H1 (cell line): ENCODE data around the gene SVOPL. TPM values are rescaled to one million over a fixed set of nuclear protein-coding genes. Genes with fewer than 3 reads are reported as not detected.

ENCODE experiments used
- CTCF ChIA-PET: fragments of 300-600 bp; sonication (Branson Sonifier 250); formaldehyde crosslinking; loops from one replicate; lab custom pipeline; 2021; ENCODE audit not compliant: partially characterized antibody; lab: Charles Lee
- POLR2A ChIA-PET: fragments of 300-600 bp; sonication (Branson Sonifier 250); formaldehyde crosslinking; loops from one replicate; lab custom pipeline; 2021; ENCODE audit warnings: inconsistent platforms; ENCODE audit not compliant: partially characterized antibody; lab: Charles Lee
- DNase-seq, 2 experiments: peaks; one replicate each; pipeline versions ENCODE4 v3.0.0 to v3.0.0-alpha.2; 2010 to 2022; ENCODE audit warnings: low spot score in 2 of 2, low read depth in 1 of 2, mixed read lengths in 1 of 2
- FAIRE-seq: peaks from 2 replicates; lab custom pipeline; 2011; peaks lifted over from hg19 to GRCh38; lab: Jason Lieb, UNC
- H2AFZ ChIP-seq: 2 replicates; pipeline ENCODE4 v1.8.1; 2012; ENCODE audit warnings: low read length, inconsistent platforms
- H2AK5ac ChIP-seq: 2 replicates; pipeline ENCODE4 v1.6.1; 2013; ENCODE audit warnings: low read depth, low read length
- H2BK120ac ChIP-seq: replicated peaks from 2 replicates; pipeline ENCODE3; 2013; ENCODE audit warnings: low read depth, low read length, inconsistent platforms
- H2BK12ac ChIP-seq: 2 replicates; pipeline ENCODE4 v1.6.1; 2013; ENCODE audit warnings: low read depth, low read length
- H2BK15ac ChIP-seq: 2 replicates; pipeline ENCODE4 v1.6.1; 2013; ENCODE audit warnings: low read length
- H2BK20ac ChIP-seq: 2 replicates; pipeline ENCODE4 v1.6.1; 2013; ENCODE audit warnings: low read length
- H2BK5ac ChIP-seq: 2 replicates; pipeline ENCODE4 v1.6.1; 2013; ENCODE audit warnings: low read depth, low read length
- H3K14ac ChIP-seq: 2 replicates; pipeline ENCODE4 v1.6.1; 2013; ENCODE audit warnings: inconsistent platforms; ENCODE audit not compliant: insufficient read length
- H3K18ac ChIP-seq: 2 replicates; pipeline ENCODE4 v1.6.1; 2013; ENCODE audit warnings: low read length; ENCODE audit errors: extremely low read depth
- H3K23ac ChIP-seq: 2 replicates; pipeline ENCODE4 v1.6.1; 2013; ENCODE audit warnings: inconsistent platforms; ENCODE audit not compliant: insufficient read length
- H3K23me2 ChIP-seq: 2 replicates; pipeline ENCODE4 v1.6.1; 2013; ENCODE audit warnings: low read depth, low read length
- H3K27ac ChIP-seq: 2 replicates; pipeline ENCODE4 v1.6.1; 2011; ENCODE audit warnings: low read depth, low read length, inconsistent platforms
- H3K27me3 ChIP-seq, 4 experiments: replicated peaks in 1 of 4; 1 replicate in 1 of 4; 2 replicates in 3 of 4; pipeline versions ENCODE4 v1.6.1 to v1.8.1; 2011 to 2013; ENCODE audit warnings: low read length in 3 of 4, mild to moderate bottlenecking in 3 of 4, inconsistent platforms in 2 of 4, mixed read lengths in 2 of 4, moderate library complexity in 1 of 4; ENCODE audit not compliant: control insufficient read depth in 3 of 4, insufficient read depth in 3 of 4; ENCODE audit errors: extremely low read depth in 1 of 4
- H3K36me3 ChIP-seq, 4 experiments: 2 replicates each; pipeline versions ENCODE4 v1.6.1 to v1.8.1; 2011 to 2013; ENCODE audit warnings: mild to moderate bottlenecking in 4 of 4, low read length in 3 of 4, moderate library complexity in 2 of 4, control low read depth in 1 of 4, inconsistent platforms in 1 of 4; ENCODE audit not compliant: insufficient read depth in 4 of 4, control insufficient read depth in 2 of 4
- H3K4ac ChIP-seq: replicated peaks from 2 replicates; pipeline ENCODE3; 2013; ENCODE audit warnings: low read length, low read depth, mixed read lengths, inconsistent platforms; ENCODE audit not compliant: insufficient read length
- H3K4me1 ChIP-seq, 4 experiments: replicated peaks in 1 of 4; 1 replicate in 1 of 4; 2 replicates in 3 of 4; pipeline versions ENCODE4 v1.6.1 to v1.8.1; 2011 to 2013; ENCODE audit warnings: low read length in 3 of 4, inconsistent platforms in 2 of 4, mixed read lengths in 1 of 4; ENCODE audit not compliant: insufficient read depth in 4 of 4, control insufficient read depth in 3 of 4
- H3K4me2 ChIP-seq, 2 experiments: 2 replicates each; pipeline versions ENCODE4 v1.6.1 to v1.8.1; 2011 to 2013; ENCODE audit warnings: low read depth in 2 of 2, low read length in 2 of 2, control low read depth in 1 of 2, inconsistent platforms in 1 of 2, mild to moderate bottlenecking in 1 of 2; ENCODE audit not compliant: insufficient read depth in 1 of 2
- H3K4me3 ChIP-seq, 4 experiments: fragments of 200-600, 300-600 bp in 1 of 4; sonication (generic), shearing (Covaris generic), sonication (Bioruptor Twin) in 1 of 4; 2 replicates each; pipeline versions ENCODE4 v1.5.1 to v1.8.1; 2011 to 2016; ENCODE audit warnings: low read length in 4 of 4, low read depth in 3 of 4, control low read depth in 2 of 4, inconsistent platforms in 2 of 4, mild to moderate bottlenecking in 2 of 4, mixed read lengths in 1 of 4, moderate library complexity in 1 of 4; ENCODE audit not compliant: insufficient read depth in 2 of 4; ENCODE audit errors: extremely low read depth in 1 of 4
- H3K56ac ChIP-seq: replicated peaks from 2 replicates; pipeline ENCODE3; 2013; ENCODE audit warnings: low read depth, mild to moderate bottlenecking, mixed read lengths, low read length, inconsistent platforms; ENCODE audit not compliant: insufficient read length
- H3K79me1 ChIP-seq: 2 replicates; pipeline ENCODE4 v1.6.1; 2013; ENCODE audit warnings: low read depth, low read length, control low read depth
- H3K79me2 ChIP-seq, 2 experiments: 2 replicates each; pipeline versions ENCODE4 v1.6.1 to v1.8.1; 2012 to 2013; ENCODE audit warnings: low read length in 2 of 2, mild to moderate bottlenecking in 2 of 2, inconsistent platforms in 1 of 2; ENCODE audit not compliant: insufficient read depth in 2 of 2, control insufficient read depth in 1 of 2
- H3K9ac ChIP-seq, 4 experiments: replicated peaks in 1 of 4; 1 replicate in 1 of 4; 2 replicates in 3 of 4; pipeline versions ENCODE4 v1.6.1 to v1.8.1; 2011 to 2013; ENCODE audit warnings: low read depth in 3 of 4, low read length in 3 of 4, control low read depth in 2 of 4, mild to moderate bottlenecking in 2 of 4, moderate library complexity in 2 of 4, inconsistent platforms in 1 of 4; ENCODE audit errors: extremely low read depth in 1 of 4
- H3K9me3 ChIP-seq, 2 experiments: 2 replicates each; pipeline versions ENCODE4 v1.6.1 to v1.8.1; 2012 to 2013; ENCODE audit warnings: mild to moderate bottlenecking in 2 of 2, moderate library complexity in 2 of 2, control low read depth in 1 of 2, inconsistent platforms in 1 of 2, low read depth in 1 of 2, low read length in 1 of 2, mixed read lengths in 1 of 2; ENCODE audit not compliant: insufficient read depth in 2 of 2
- H4K20me1 ChIP-seq, 2 experiments: replicated peaks in 1 of 2; 2 replicates each; pipeline versions ENCODE3 to v1.8.1; 2011 to 2013; ENCODE audit warnings: inconsistent platforms in 2 of 2, low read length in 2 of 2, mild to moderate bottlenecking in 1 of 2; ENCODE audit not compliant: insufficient read depth in 2 of 2, control insufficient read depth in 1 of 2
- H4K5ac ChIP-seq: 2 replicates; pipeline ENCODE4 v1.6.1; 2013; ENCODE audit warnings: low read length, low read depth, mixed read lengths, inconsistent platforms; ENCODE audit not compliant: insufficient read length
- H4K8ac ChIP-seq: 2 replicates; pipeline ENCODE4 v1.8.0; 2013; ENCODE audit warnings: mild to moderate bottlenecking, moderate library complexity, low read length, inconsistent platforms; ENCODE audit not compliant: insufficient read depth; ENCODE audit errors: extremely low read depth
- H4K91ac ChIP-seq: replicated peaks from 2 replicates; pipeline ENCODE3; 2013; ENCODE audit warnings: low read length, mixed read lengths, inconsistent platforms; ENCODE audit not compliant: insufficient read length
- CBX8 ChIP-seq: fragments of 300-800, 300-1000 bp; sonication (generic); IDR thresholded peaks from 2 replicates; pipeline ENCODE4 v1.7.1; 2016; ENCODE audit warnings: low read depth, low read length, borderline replicate concordance
- GABPA ChIP-seq: IDR thresholded peaks from 2 replicates; pipeline ENCODE4 v1.6.1; 2011; ENCODE audit warnings: mild to moderate bottlenecking, low read length, moderate library complexity, borderline replicate concordance; ENCODE audit not compliant: insufficient read depth
- NANOG ChIP-seq: IDR thresholded peaks from 2 replicates; pipeline ENCODE4 v1.6.1; 2011; ENCODE audit warnings: low read length, low read depth, mild to moderate bottlenecking, inconsistent platforms; ENCODE audit not compliant: insufficient read depth, poor library complexity, severe bottlenecking
- NRF1 ChIP-seq: IDR thresholded peaks from 2 replicates; pipeline ENCODE4 v1.6.1; 2011; ENCODE audit warnings: mild to moderate bottlenecking, low read depth, low read length, improper control_type of control experiment
- PHF8 ChIP-seq: fragments of 200-600 bp; sonication (generic); conservative IDR thresholded peaks from 2 replicates; pipeline ENCODE4 v1.7.1; 2012; ENCODE audit warnings: low read depth, mild to moderate bottlenecking, inconsistent platforms, low read length, moderate library complexity
- POLR2A ChIP-seq, 2 experiments: IDR thresholded peaks; 1 replicate in 1 of 2; 2 replicates in 1 of 2; pipeline ENCODE4 v1.6.1; 2011; ENCODE audit warnings: low read depth in 2 of 2, low read length in 2 of 2, mild to moderate bottlenecking in 2 of 2; ENCODE audit errors: control extremely low read depth in 1 of 2
- POLR2AphosphoS5 ChIP-seq: IDR thresholded peaks from 2 replicates; pipeline ENCODE4 v1.6.1; 2011; ENCODE audit warnings: low read depth, low read length
- RFX5 ChIP-seq: IDR thresholded peaks from 2 replicates; pipeline ENCODE4 v1.6.1; 2011; ENCODE audit warnings: low read depth, low read length, improper control_type of control experiment, borderline replicate concordance
- RNF2 ChIP-seq: fragments of 200-900, 300-1000 bp; sonication (generic); IDR thresholded peaks from 2 replicates; pipeline ENCODE4 v1.7.1; 2016; ENCODE audit warnings: borderline replicate concordance, low read depth, mild to moderate bottlenecking, antibody characterized with exemption, low read length; ENCODE audit not compliant: poor library complexity, severe bottlenecking; ENCODE audit errors: missing control alignments
- SP4 ChIP-seq: IDR thresholded peaks from 2 replicates; pipeline ENCODE4 v1.6.1; 2012; ENCODE audit warnings: low read length, inconsistent platforms
- TCF12 ChIP-seq: IDR thresholded peaks from 2 replicates; pipeline ENCODE4 v1.6.1; 2011; ENCODE audit warnings: low read depth, mild to moderate bottlenecking, low read length
- WGBS, 2 experiments: shearing (Covaris generic) in 1 of 2; methylation state at CpG; one replicate each; pipeline versions ENCODE4 v1.1.6 to v1.1.7; 2013 to 2015; ENCODE audit warnings: low lambda C conversion rate in 2 of 2, mixed read lengths in 2 of 2, inconsistent platforms in 1 of 2, low coverage in 1 of 2, missing lambda C conversion rate in 1 of 2; ENCODE audit not compliant: insufficient replicate concordance in 2 of 2, insufficient coverage in 1 of 2, insufficient read length in 1 of 2; ENCODE audit errors: extremely low coverage in 1 of 2, missing lambda C conversion rate in 1 of 2; 5-methylcytosine and 5-hydroxymethylcytosine counted together
- polyA plus RNA-seq, 7 experiments: library from polyadenylated mRNA; depleted of rRNA in 3 of 7; stranded (reverse) in 5 of 7; unstranded in 2 of 7; fragments of >200 nt in 5 of 7; fragments of 200-250 nt in 2 of 7; gene quantifications; 1 replicate in 5 of 7; 2 replicates in 1 of 7; 4 replicates in 1 of 7; pipeline versions ENCODE4 v1.2.1 to v1.2.3, GENCODE V29; 2011 to 2013; ENCODE audit warnings: missing spikeins in 2 of 7, mixed read lengths in 2 of 7
- total RNA-seq: library from RNA; stranded (reverse); fragmentation: NEBNext Ultra II Directional; extraction: Animal tissue kit (Norgen Biotek cat#: 25700); gene quantifications from 2 replicates; pipeline ENCODE4 v1.2.1, GENCODE V29; 2021
- TF ChIP-seq, protein P1 (sequence below): IDR thresholded peaks from 2 replicates; pipeline ENCODE4 v1.6.1; 2012; ENCODE audit warnings: low read length, inconsistent platforms
- TF ChIP-seq, protein P2 (sequence below): IDR thresholded peaks from 2 replicates; pipeline ENCODE4 v1.6.1; 2012; ENCODE audit warnings: inconsistent platforms

Gene SVOPL
- total and polyA plus RNA-seq, 2 of the 8 experiments (the other 6 are each of a cell fraction or from before 2014, with no cell fraction given) = 1.1 to 1.4 TPM

DNA sequence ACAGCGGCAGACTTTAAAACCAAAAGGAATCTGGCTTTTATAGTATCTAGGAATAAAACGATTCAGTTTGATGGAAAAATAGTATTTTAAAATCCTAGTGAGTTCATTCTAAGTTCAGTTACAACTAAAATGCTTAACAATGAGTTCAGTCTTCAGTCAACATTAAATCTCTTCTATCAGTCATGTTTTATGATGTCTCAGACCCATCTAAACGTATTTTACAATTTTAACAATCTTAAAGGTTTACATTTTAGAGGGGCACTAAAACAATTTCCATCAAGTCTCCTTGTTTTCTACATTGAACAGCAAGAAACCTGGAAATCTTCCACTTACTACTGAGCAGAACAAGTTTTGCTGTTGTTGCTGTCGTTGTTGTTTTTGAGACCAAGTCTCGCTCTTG is 10.0 kb downstream of the SVOPL start:
- H3K14ac ChIP-seq = no peak overlapping the region
- H3K36me3 ChIP-seq = no peaks in the 10 kb centered on the region
- H3K23ac ChIP-seq = no peak overlapping the region
- H2BK120ac ChIP-seq = no peak overlapping the region
- DNase-seq = no peak
- H3K9ac ChIP-seq = no peak overlapping the region
- H3K9me3 ChIP-seq = no peaks in the 10 kb centered on the region
- H4K20me1 ChIP-seq = no peaks in the 10 kb centered on the region
- WGBS, 2 experiments = 93% methylated on average over 5 of the region's 5 CpGs; no CpG with 5 or more reads in 1 of the 2 experiments
- no peak overlapping the region for H2AFZ ChIP-seq
- H3K56ac ChIP-seq = no peak overlapping the region
- no peak overlapping the region for H2BK20ac ChIP-seq
- H2BK5ac ChIP-seq = no peak overlapping the region
- no peak overlapping the region for H3K4me2 ChIP-seq
- H3K27ac ChIP-seq = no peak overlapping the region
- H2BK12ac ChIP-seq = no peak overlapping the region
- no peak overlapping the region for H4K91ac ChIP-seq
- no peaks in the 10 kb centered on the region for H3K27me3 ChIP-seq
- H3K79me1 ChIP-seq = no peaks in the 10 kb centered on the region
- H3K18ac ChIP-seq = no peak overlapping the region
- no peak overlapping the region for H3K4ac ChIP-seq
- H4K8ac ChIP-seq = no peak overlapping the region
- H3K23me2 ChIP-seq = no peaks in the 10 kb centered on the region
- no peak for FAIRE-seq
- H2BK15ac ChIP-seq = no peak overlapping the region
- no peak overlapping the region for H4K5ac ChIP-seq
- H3K79me2 ChIP-seq = no peaks in the 10 kb centered on the region
- ChIA-PET POLR2A (no interaction called here), CTCF (no interaction called here)
- H3K4me3 ChIP-seq = no peak overlapping the region
- H3K4me1 ChIP-seq = no peaks in the 10 kb centered on the region
- no peak overlapping the region for H2AK5ac ChIP-seq
- no peak for TF ChIP-seq TCF12
- TF ChIP-seq POLR2AphosphoS5 = no peak
- TF ChIP-seq RFX5 = no peak
- no peak for TF ChIP-seq GABPA
- TF ChIP-seq NANOG = no peak
- TF ChIP-seq CBX8 = no peak
- TF ChIP-seq POLR2A (IDR thresholded peaks at IDR 0.05; ENCODE audit: control extremely low read depth in 1 of 2, low read depth in 2 of 2, low read length in 2 of 2) = no peak
- no peak for TF ChIP-seq NRF1
- no peak for TF ChIP-seq RNF2
- no peak for TF ChIP-seq SP4
- TF ChIP-seq, protein P1, sequence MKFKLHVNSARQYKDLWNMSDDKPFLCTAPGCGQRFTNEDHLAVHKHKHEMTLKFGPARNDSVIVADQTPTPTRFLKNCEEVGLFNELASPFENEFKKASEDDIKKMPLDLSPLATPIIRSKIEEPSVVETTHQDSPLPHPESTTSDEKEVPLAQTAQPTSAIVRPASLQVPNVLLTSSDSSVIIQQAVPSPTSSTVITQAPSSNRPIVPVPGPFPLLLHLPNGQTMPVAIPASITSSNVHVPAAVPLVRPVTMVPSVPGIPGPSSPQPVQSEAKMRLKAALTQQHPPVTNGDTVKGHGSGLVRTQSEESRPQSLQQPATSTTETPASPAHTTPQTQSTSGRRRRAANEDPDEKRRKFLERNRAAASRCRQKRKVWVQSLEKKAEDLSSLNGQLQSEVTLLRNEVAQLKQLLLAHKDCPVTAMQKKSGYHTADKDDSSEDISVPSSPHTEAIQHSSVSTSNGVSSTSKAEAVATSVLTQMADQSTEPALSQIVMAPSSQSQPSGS = no peak
- TF ChIP-seq PHF8 = no peak
- TF ChIP-seq, protein P2, sequence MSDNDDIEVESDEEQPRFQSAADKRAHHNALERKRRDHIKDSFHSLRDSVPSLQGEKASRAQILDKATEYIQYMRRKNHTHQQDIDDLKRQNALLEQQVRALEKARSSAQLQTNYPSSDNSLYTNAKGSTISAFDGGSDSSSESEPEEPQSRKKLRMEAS = no peak
